Stimulated activated CD4-positive, alpha-beta T cell treated with anti-CD3 and anti-CD28 coated beads, Interleukin-4, amount 100 ng/mL, for 4 hours (primary cell): Measurements from ENCODE around the gene RAX.
A peak's percentile ranks its signal among the peaks of the same experiment; 100 is the strongest.
"Not testable (repeated sequence)": the region's sequence is repeated elsewhere in the genome, so short reads cannot be mapped to it uniquely, and the experiment has no call there.

Source experiments
- DNase-seq, 2 experiments: peaks; one replicate each; pipeline ENCODE4 v3.0.0-alpha.2; 2020

Gene RAX

DNA sequence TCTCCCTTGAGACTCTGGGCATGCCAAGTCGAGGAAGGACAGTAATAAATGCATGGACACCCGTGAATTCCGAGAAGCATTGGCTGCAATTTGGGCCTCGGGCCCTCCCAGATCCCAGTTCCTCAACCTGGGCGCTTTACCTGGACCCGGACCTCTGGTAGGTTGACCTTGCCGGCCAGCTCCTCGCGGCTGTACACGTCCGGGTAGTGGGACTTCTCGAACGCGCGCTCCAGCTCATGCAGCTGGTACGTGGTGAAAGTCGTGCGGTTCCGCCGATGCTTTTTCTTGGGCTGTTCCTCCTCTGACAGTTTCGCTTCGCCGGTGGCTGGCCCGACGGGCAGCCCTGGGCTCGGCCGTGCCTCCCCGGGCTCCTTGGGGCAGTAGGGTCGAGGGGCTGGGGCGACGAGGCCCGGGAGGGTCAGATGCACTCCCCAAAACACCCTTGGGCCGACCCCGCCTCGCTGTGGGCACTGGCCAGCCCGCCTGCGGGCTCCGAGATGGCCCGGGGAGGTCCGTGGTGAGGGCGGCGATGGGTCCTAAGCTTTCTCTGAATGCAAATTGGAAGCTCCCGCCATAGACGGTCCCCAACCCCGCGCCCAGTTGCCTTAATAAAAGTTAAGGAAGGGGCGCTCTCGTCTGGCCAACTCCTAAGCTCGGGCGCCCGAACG is 899 bp downstream of the RAX start:
- no peak for DNase-seq

DNA sequence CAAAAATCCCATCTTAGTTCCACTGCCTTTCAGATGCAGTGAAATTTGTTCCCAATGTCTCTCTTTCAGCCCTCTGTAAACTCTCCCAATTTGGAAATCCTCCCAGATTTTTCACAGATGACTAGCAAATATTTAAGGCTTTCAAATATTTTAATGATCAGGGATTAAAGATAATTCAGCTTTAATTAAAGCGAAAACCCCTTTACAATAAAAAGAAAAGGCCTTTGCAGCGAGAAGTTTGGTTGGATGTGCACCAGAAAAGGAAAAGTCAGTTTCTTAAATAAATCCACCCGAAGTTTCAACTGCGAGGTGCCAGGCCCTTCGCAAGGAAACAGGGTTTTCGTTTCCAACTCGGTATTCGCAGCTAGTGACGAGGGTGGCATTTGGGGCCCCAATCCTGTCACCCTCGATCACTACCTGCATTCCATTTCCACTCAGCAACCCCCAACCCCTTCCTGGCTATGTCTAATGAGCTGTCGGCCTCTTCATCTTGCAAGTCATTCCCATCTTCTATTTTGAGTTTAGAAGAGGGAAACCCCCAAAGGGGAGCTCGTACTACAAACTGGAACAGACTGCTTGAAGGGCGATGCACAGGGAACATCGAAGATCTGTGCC is 1.5 kb downstream of the RAX start:
- DNase-seq: no peak

DNA sequence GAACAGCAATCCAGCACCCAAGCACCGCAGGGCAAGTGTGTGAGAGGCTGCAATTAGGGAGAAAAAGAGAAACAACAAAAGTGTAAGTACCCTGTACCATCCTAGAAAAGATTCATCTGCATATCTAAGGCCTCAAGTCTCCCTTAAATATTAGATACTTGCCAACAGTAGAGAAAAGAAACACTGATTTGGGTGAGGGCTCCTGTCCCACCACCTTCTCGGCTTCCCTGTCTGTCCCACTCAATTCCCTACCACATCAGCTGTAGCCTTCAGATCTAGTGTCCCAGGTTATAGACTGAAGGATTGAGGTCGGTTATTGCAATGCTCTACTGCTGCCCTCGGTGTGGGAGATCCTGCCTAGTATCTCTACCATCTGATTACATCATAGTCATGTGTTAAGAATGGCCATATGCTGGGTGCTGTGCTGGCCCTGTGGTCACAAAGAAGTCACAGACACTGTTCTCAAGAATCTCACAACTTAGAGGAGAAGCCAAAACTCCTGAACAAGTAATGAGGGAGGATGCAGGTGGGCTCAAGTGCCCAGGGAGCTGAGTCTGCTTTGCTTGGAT is 2.5 kb downstream of the RAX start:
- no peak for DNase-seq

DNA sequence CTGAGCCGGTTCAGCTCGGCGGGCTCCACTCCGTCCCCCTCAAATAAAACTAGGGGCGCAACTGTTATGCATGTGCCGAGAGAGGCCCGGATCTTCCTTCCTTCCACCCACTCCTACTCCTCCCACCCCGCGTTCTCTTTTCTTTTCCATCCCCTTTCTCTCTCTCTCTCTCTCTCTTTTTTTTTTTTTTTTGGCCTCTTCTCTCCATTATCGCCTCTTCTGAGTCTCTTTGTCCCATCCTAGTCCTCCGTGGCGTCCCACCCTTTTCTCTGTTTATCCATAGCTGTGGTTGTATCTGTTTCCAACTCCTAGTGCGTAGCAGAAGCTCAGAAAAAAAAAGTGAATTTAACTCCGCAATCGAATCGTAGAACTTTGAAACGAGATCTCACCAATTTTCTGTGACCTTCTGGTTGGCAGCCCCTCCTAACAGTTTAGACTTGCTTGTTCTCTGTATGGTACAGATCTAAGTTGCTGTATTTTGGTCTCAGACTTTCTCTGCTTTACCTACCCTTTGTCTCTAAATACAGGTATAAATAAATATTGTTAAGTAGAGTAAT is 3.6 kb downstream of the RAX start:
- no peak for DNase-seq

DNA sequence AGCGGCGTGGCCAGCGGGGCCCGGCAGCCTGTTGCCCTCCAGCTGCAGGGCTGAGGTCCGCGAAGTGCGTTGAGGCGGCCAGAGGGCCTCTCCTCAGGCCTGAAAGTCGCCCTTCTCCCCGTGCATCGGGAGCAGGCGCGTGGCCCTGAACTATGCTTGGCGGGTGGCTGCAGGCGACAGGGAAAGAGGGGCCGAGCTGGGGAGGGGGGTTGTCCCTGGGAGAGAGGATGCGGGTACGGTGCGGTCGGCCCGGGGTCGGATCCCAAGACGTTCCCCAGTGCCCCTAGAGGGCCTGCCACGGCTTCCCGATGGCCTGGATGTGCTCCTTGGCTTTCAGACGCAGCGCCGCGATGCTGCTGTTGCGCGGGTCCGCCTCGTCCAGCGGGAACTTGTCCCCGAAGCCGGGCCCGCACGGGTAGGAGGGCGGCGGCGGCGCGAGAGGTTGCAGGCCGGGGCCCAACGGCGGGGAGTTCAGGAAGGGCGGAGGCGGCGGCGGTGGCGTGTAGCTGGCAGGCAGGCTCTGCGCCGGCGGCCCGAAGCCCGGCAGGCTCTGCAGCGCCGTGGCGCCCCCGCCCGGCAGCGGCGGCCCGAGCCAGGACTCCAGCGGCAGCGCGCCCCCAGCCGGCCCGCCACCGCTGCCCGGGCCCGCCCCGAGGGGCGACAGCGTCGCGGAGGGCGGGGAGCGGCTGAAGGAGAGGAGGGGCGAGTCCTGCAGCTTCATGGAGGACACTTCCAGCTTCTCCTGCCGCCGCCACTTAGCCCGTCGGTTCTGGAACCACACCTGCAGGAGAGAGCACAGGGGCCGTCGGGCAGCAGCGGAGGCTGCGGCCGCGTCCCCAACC is 4.3 kb downstream of the RAX start:
- DNase-seq: peak in 1 of 2 experiments; percentile 36

DNA sequence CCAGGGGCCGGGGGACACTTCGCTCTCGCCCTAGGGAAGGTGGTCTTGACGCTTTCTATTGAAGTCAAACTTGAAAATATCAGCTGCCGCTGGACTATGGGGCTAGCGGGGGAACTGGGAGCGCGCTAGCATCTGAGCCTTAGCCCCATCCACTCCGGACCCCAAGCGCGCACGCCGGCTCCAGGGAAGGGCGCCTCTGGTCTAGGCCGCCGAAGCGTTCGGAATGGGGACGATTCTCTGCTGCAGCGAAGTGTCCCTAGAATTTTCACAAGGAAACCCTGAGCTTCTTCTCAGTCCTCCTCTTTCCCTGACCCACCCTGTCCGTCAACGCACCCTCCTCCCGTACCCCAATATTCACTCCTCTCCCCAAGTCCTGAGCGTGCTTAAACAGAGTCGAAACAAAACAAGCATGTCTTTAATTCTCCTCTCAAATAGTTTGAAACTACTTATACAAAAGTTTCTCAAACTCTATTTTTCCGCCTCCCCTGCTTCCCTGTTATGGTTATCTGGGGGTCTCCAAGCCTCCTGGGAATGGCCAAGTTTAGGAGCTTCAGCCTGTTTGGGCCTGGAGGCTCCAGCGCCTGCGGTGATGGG is 5.0 kb downstream of the RAX start:
- DNase-seq: no peak

DNA sequence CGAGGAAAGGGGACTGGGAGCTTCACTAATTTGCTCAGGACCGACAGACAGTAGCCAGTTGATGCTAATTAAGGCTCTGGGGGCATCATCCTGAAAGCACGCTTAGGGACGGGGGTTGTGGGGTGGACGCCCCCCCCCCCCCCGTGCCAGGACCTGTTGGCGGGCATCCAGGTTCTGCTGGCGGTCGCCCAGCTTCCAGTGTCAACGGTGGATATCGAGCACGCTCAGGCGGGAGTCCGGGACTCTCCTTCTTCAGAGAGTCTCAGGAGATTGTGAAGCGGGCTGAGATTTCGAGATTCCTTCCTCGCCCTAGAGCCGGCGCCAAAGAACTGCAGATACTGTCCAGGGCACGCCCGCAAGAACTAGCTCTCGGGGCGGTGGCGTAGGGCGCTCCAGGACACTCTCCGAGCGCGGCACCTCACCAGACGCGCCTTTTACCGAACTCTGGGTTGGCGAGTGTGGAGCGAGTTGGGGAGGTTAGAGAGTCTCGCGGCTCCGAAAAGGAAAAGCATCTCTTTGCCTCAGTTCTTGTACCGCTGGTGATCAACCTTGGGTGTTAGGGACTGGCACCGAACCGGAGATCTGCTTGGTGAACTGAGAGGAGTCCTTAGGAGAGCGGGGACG is 5.6 kb downstream of the RAX start:
- DNase-seq: no peak

DNA sequence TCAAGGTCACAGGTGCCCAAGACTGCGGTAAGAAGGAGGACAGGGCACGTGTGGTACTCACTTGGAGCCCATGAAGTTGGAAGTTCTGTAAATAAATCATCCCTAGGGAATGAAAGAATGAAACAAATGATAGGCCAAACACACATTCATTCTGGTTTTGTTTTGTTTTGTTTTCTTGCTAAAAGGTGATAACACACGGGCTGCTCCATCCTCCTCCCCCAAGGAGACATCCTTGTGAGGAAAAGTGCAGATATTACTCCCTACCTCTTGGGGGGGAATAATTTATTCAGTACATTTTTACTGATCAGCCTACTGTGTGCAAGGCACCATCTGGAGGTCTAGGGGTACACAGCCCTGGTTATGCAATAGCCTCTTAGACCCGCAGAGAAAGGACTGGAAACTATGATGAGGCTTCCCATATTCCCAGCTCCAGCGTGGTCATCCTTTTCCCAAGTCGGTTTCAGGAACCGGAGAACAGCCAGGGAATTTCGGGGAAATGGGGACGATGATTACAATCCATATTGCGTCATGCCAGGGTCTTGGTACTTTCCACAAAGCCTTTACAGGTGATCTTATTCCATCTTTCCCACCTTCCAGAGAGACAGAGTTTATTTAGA is 6.3 kb downstream of the RAX start:
- no peak for DNase-seq

DNA sequence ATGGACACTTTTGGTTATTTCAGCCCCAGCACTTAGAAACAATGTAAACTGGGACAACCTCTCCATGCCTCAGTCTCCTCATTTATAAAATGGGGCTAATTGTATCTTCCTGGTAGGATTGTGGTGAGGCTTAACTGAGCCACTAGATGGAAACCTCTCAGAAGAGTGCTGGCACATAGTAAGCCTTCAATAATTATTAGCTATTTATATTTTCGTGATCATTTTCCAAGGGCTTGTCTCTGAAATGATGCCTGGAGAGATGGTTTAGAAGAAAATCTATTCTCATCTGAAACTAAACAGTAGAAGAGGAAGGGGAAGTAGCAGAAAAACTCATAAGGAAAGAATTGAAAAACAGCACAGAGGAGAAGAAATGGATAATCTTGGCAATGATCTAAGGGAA is 6.8 kb downstream of the RAX start:
- no peak for DNase-seq

DNA sequence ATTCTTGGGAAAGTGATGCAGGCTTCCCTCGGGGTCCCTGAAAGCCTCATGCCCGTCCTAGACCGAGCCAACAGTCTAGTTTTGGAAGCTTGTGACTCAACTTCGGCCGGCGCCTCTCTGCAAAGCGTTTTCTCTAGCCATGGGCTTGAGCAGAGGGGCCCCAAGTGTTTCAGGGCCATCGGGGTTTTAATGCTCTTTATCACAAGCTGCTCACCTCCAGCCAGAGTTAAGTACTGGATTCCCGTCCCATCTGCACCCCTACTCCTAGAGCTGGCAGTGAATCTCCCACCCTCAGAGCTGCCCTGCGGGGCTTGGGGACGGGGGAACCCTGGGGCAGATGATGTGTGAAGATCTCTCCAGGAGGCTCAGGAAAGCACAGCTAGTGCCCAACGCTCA is 7.3 kb downstream of the RAX start:
- DNase-seq: no peak

DNA sequence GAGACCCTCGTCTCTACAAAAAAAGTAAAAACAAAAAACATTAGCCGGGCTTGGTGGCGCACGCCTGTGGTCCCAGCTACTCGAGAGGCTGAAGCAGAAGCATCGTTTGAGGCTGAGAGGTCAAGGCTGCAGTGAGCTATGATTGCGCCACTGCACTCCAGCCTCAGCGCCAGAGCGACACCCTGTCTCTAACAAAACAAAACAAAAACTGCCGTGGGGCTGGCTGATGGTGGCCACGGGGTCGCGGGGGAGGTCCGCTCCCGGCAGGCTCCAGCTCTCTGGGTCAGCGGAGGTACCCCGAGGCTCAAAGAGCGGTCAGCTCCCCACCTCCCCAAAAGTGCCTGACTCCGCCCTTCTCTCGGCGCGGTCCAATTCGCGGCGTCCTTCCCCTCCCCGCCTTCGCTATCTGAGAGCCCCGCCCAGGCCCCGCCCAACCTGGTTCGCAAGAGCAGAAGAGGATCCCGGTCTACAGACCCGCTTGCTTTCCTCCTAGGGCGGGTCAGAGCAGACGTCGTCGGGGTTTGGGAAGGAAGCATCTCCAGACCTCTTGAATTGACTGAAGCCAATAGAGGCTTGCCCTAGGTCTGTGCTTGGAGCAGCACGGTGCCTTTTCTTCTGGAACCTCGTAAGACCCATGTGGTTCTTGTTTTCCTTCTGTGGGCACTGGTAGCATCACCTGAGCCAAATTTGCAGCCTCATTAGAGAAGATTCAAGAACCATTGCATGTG is 7.8 kb downstream of the RAX start:
- DNase-seq: peak in 1 of 2 experiments; percentile 28

DNA sequence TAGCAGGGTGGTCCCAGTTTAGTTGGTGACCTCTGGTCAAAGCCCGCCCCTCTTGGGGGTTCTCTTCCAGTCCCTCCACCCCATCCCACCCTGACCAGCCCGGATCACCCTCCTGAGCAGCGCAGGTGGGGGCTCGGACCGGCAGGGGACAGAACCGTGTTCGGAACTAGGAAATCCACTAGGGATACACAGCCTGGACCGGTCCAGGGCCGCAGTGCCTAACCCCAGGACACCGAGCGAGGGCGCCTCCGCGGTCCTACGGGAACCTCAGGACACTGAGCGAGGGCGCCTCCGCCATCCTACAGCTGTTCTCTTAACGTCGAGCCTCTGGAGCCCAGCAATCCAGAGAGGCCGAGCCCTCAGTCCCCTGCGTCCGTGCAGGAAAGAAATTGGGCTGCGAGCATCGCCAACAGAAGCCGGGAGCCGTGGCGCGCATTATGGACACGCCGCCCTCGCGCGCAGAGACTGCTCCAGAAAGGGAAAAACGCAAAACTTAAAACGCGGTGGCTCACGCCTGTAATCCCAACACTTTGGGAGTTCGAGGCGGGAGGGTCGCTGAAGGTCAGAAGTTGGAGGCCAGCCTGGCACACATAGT is 8.5 kb downstream of the RAX start:
- no peak for DNase-seq

DNA sequence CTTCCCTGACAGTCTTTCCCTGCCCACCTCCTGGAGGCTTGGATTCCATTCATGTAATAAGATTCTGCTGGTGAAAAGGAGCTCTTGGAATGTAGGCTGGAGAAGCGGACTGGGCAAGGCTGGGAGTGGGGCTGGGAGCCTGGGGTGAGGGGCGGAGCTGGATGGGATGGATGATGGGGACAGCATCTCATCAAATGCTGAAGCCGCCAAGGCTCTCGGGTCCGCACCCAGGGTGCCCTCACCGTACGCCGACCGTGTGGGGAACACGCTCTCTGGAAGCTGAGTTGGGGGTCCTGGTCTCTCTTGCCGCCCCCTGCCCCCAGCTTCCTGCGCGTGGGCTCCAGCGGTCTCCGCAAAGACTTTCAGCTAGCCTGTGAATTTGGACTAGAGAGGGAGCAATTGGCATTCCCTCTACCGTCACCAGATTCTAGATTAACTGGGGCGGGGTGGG is 9.1 kb downstream of the RAX start:
- no peak for DNase-seq

DNA sequence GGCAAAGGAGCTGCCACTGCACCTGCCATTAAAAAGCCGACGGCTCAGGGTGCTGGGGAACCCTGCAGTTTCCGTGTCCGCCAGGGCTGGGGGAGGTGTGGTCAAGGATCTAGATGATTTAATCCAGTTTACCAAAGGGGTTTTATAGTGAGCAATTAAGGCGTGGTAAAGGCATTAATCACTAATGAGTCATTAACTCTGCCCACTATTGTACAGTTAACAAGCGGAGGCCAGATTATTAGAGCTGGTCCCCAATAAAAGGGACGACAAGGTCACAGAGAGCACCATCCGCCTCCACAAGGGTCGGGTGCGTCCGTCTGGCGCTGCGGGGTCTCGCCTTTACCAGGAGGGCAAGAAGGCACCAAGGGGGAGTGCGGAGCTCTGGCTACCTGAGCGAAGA is 9.6 kb downstream of the RAX start:
- no peak for DNase-seq

DNA sequence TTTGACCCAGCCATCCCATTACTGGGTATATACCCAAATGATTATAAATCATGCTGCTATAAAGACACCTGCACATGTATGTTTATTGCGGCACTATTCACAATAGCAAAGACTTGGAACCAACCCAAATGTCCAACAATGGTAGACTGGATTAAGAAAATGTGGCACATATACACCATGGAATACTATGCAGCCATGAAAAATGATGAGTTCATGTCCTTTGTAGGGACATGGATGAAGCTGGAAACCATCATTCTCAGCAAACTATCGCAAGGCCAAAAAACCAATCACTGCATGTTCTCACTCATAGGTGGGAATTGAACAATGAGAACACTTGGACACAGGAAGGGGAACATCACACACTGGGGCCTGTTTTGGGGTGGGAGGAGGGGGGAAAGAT is 11.0 kb downstream of the RAX start:
- DNase-seq: not testable (repeated sequence)

DNA sequence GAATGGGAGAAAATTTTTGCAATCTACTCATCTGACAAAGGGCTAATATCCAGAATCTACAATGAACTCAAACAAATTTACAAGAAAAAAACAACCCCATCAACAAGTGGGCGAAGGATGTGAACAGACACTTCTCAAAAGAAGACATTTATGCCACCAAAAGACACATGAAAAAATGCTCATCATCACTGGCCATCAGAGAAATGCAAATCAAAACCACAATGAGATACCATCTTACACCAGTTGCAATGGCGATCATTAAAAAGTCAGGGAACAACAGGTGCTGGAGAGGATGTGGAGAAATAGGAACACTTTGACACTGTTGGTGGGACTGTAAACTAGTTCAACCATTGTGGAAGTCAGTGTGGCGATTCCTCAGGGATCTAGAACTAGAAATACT is 11.4 kb downstream of the RAX start:
- DNase-seq: not testable (repeated sequence)

DNA sequence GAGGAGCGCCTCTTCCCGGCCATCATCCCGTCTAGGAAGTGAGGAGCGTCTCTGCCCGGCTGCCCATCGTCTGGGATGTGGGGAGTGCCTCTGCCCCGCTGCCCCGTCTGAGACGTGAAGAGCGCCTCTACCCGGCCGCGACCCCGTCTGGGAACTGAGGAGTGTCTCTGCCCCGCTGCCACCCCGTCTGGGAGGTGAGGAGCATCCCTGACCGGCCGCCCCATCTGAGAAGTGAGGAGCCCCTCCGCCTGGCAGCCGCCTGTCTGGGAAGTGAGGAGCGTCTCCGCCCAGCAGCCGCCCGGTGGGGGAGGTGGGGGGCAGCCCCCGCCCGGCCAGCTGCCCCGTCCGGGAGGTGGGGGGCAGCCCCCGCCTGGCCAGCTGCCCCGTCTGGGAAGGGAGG is 17.8 kb downstream of the RAX start:
- not testable (repeated sequence) for DNase-seq

DNA sequence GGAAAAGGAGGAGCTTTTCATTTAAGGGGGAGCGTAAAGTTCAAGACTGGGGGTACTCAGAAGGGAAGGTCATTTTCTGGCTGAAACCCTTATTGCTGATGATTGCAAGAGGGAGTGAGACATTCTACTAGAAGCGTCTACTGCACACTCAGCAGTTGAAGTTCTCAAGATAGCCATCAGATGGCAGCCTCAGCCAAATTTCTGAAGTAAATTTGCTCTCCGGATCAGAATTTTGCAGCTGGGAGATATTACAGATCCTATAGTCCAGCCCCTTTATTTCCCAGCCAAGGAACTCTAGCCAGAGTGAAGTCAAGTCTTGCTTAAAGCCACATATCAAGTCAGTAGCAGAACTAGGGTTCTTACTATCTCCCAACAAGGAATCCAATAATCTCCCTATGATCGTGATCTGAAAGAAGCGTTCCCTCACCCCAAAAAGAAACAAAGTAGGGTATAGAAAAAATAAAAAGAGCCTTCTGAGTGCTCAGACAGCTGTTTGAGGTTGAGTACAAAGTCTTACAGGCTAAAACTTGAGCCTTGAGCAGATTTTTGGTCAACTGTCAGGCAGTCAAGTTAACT is 24.0 kb downstream of the RAX start:
- DNase-seq: no peak

DNA sequence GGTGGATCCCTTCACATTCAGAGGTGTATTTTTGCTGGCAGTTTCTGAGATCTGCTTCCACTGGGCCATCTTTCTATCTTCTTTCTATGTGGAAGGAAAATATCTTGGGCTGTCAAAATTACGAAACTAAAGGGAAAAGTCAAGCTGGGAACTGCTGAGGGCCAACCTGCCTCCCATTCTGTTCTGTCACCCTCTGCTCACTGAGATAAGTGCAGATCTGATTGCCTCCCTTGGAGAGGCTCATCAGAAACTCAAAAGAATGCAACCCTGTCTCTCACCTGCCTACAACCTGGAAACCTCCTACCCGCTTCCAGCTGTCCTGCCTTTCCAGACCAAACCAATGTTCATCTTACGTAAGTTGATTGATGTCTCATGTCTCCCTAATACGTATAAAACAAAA is 26.5 kb downstream of the RAX start:
- DNase-seq: no peak

DNA sequence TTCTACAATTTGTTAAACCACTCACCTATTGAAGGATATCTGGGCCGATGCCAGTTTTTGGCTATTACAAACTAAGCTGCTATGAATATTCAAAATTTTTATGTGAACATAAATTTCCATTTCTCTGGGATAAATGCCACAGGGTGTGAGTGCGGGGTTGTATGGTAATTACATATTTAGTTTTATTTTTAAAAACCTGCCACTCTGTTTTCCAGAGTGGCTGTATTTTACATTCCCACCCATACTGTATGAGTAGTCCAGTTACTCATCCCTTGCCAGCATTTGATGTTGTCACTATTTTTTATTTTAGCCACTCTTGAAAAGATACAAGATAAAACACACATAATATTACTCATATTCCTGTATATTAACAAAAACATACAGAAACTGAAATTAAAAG is 30.3 kb downstream of the RAX start:
- DNase-seq: no peak

DNA sequence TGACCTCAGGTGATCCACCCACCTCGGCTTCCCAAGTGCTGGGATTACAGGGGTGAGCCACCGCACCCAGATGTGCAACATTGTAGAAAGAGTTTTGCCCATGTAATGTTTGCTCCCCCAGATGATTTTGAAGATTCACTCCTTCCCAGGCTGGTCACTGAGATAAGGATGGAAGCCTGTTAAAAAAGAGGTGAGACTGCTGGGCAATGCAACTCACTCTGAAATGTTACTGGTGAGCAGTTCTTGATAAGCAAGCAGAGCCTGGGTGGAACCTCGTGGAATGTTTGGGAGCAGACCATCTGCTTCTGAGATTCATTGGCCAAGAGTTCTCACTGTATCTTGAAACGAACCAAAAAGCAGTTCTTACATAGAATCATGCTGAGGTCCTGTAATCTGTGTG is 33.6 kb downstream of the RAX start:
- no peak for DNase-seq
